MCF 10A (cell line): ENCODE measurements around the gene LAT. TPM values are rescaled to one million over a fixed set of nuclear protein-coding genes. Genes with fewer than 3 reads are reported as not detected.

Experiments
- BruUV-seq: library from RNA; stranded (reverse); fragments of 400-500 nt; replicated peaks from 2 replicates; lab custom pipeline; 2021; lab: Mats Ljungman, UMichigan
- CTCF ChIA-PET: fragments of 300-600 bp; sonication (Branson Sonifier 250); formaldehyde crosslinking; extraction: SDS; loops from one replicate; lab custom pipeline; 2021; ENCODE audit warnings: antibody characterized with exemption, inconsistent platforms; lab: Yijun Ruan, JAX
- POLR2A ChIA-PET: fragments of 300-600, 350-650 bp; sonication (Branson Sonifier 250); formaldehyde crosslinking; extraction: SDS; loops from one replicate; lab custom pipeline; 2020; ENCODE audit warnings: antibody characterized with exemption, inconsistent platforms; lab: Yijun Ruan, JAX
- DNase-seq: peaks from one replicate; pipeline ENCODE4 v3.0.0-alpha.2; 2018; ENCODE audit not compliant: unreplicated experiment
- H3K27ac Mint-ChIP-seq: one replicate; pipeline ENCODE4 v1.8.0; 2022; ENCODE audit warnings: mild to moderate bottlenecking, low read depth, mixed read lengths; ENCODE audit not compliant: unreplicated experiment
- H3K27me3 Mint-ChIP-seq: one replicate; pipeline ENCODE4 v1.8.0; 2022; ENCODE audit warnings: mixed read lengths; ENCODE audit not compliant: insufficient read depth, unreplicated experiment
- H3K36me3 Mint-ChIP-seq: one replicate; pipeline ENCODE4 v1.8.0; 2022; ENCODE audit warnings: mild to moderate bottlenecking, moderate library complexity, mixed read lengths; ENCODE audit not compliant: insufficient read depth, unreplicated experiment
- H3K4me1 Mint-ChIP-seq: one replicate; pipeline ENCODE4 v1.8.0; 2022; ENCODE audit warnings: mixed read lengths; ENCODE audit not compliant: insufficient read depth, unreplicated experiment
- H3K4me3 Mint-ChIP-seq: one replicate; pipeline ENCODE4 v1.8.0; 2022; ENCODE audit warnings: mild to moderate bottlenecking, moderate library complexity, mixed read lengths; ENCODE audit not compliant: unreplicated experiment
- H3K9me3 Mint-ChIP-seq: one replicate; pipeline ENCODE4 v1.8.0; 2022; ENCODE audit warnings: mixed read lengths; ENCODE audit not compliant: unreplicated experiment
- intact Hi-C: fragments of 100-400 bp; cut with micrococcal nuclease; formaldehyde crosslinking; loops from 2 replicates; pipeline ENCODE4 v1.14.1; 2022
- total RNA-seq: library from RNA; stranded (reverse); gene quantifications from 2 replicates; pipeline ENCODE4 v1.2.3, GENCODE V29; 2022
- TF ChIP-seq, protein P1 (sequence below): fragments of 200-600 bp; IDR thresholded peaks from one replicate; pipeline ENCODE4 v1.8.0; 2022; ENCODE audit warnings: antibody characterized with exemption, mild to moderate bottlenecking; ENCODE audit not compliant: unreplicated experiment

Gene LAT
- total RNA-seq, 1 experiment from 2014 or later, result 4.4 TPM

DNA sequence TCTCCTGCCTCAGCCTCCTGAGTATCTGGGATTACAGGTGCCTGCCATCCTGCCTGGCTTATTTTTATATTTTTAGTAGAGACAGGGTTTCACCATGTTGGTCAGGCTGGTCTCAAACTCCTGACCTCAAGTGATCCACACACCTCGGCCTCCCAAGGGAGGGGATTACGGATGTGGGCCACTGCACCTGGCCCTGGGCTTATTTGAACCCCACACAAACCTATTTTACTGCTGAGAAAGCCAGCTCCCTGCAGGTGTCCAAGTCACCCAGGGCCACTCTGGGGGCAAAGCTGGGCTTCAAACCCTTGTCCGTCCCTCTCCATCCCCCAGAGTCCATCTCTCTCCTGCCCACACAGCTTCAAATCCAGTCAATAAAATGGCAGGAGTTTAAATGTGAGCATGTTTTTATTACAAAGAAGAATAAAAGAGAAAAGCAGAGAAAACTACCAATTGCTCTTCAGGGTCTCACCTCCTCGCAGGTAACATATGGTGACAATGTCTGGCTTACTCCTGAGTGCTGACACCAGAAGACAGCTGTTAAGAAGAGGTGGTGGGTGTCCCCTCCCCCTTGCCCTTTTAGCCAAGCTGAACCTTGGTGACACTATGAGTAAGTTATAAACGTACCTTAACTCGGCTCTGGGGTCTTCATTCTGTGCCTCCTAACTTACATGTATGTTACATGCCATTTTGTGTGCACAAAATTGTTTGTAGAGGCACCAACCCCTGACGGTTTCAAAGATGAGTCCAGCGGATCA, 45.4 kb downstream of the LAT start:
- H3K4me3 Mint-ChIP-seq, result no peak overlapping the region
- no TSS peak for BruUV-seq
- no peaks in the 10 kb centered on the region for H3K27me3 Mint-ChIP-seq
- intact Hi-C loops, result no loop called here
- TF ChIP-seq, protein P1, sequence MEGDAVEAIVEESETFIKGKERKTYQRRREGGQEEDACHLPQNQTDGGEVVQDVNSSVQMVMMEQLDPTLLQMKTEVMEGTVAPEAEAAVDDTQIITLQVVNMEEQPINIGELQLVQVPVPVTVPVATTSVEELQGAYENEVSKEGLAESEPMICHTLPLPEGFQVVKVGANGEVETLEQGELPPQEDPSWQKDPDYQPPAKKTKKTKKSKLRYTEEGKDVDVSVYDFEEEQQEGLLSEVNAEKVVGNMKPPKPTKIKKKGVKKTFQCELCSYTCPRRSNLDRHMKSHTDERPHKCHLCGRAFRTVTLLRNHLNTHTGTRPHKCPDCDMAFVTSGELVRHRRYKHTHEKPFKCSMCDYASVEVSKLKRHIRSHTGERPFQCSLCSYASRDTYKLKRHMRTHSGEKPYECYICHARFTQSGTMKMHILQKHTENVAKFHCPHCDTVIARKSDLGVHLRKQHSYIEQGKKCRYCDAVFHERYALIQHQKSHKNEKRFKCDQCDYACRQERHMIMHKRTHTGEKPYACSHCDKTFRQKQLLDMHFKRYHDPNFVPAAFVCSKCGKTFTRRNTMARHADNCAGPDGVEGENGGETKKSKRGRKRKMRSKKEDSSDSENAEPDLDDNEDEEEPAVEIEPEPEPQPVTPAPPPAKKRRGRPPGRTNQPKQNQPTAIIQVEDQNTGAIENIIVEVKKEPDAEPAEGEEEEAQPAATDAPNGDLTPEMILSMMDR, result no peak
- H3K36me3 Mint-ChIP-seq, result no peaks in the 10 kb centered on the region
- CTCF ChIA-PET, result interaction anchor here (1.5 kb wide), 1 partner anchor 13 kb away, joined by 3 read pairs; no protein-coding TSS in a partner anchor
- H3K4me1 Mint-ChIP-seq, result no peaks in the 10 kb centered on the region
- H3K27ac Mint-ChIP-seq, result no peak overlapping the region
- H3K9me3 Mint-ChIP-seq, result no peaks in the 10 kb centered on the region
- POLR2A ChIA-PET, result no interaction called here
- no peak for DNase-seq

Other genes with a start within 250 kb of the LAT start
- 2.1 TPM in 2 replicates for gene NPIPB9, start 233.3 kb upstream of the LAT start, total RNA-seq
- 245 and 251 TPM in 2 replicates for gene ATXN2L, start 162.1 kb upstream of the LAT start, total RNA-seq
- 184 and 198 TPM in 2 replicates for gene TUFM, start 138.7 kb upstream of the LAT start, total RNA-seq
- 27.3 and 31.5 TPM in 2 replicates for gene SH2B1, start 121.2 kb upstream of the LAT start, total RNA-seq
- gene ATP2A1, start 106.6 kb upstream of the LAT start, total RNA-seq, result 0.23 and 1.7 TPM in 2 replicates
- 10.7 and 17.8 TPM in 2 replicates for gene RABEP2, start 59.8 kb upstream of the LAT start, total RNA-seq
- gene CD19, start 53.1 kb upstream of the LAT start, total RNA-seq, result not detected in 2 replicates
- gene NFATC2IP, start 34.1 kb upstream of the LAT start, total RNA-seq, result 39.5 and 41.3 TPM in 2 replicates
- gene SPNS1, start 10.3 kb upstream of the LAT start, total RNA-seq, result 25.2 and 36.8 TPM in 2 replicates